CD14-positive monocyte (primary cell): Measurements from ENCODE around the gene SCAMP4. TPM values are rescaled to one million over a fixed set of nuclear protein-coding genes. Genes with fewer than 3 reads are reported as not detected.

Source experiments
- DNase-seq, 3 donors: peaks; one replicate each; pipeline ENCODE4 v3.0.0-alpha.2; 2011 to 2022
- H2AFZ ChIP-seq: 2 replicates; pipeline ENCODE4 v1.6.0; 2012; ENCODE audit warnings: mild to moderate bottlenecking, low read depth, low read length, inconsistent platforms; ENCODE audit not compliant: insufficient read depth, poor library complexity, severe bottlenecking
- H3K27ac ChIP-seq, 2 donors: 1 replicate in 1 of 2; 2 replicates in 1 of 2; pipeline ENCODE4 v1.5.1; 2012 to 2013; ENCODE audit warnings: low read length in 2 of 2, control low read depth in 1 of 2, inconsistent platforms in 1 of 2, low read depth in 1 of 2, mild to moderate bottlenecking in 1 of 2
- H3K27me3 ChIP-seq, 2 donors: one replicate each; pipeline versions ENCODE4 v1.6.0 to v1.6.1; 2011 to 2013; ENCODE audit warnings: low read length in 2 of 2; ENCODE audit not compliant: control insufficient read depth in 2 of 2, insufficient read depth in 2 of 2
- H3K36me3 ChIP-seq, 2 donors: replicated peaks in 1 of 2; 1 replicate in 1 of 2; 2 replicates in 1 of 2; pipeline versions ENCODE4 v1.5.1 to v1.6.1; 2012 to 2013; ENCODE audit warnings: low read length in 2 of 2, control low read depth in 1 of 2, inconsistent platforms in 1 of 2, mild to moderate bottlenecking in 1 of 2; ENCODE audit not compliant: insufficient read depth in 2 of 2, control insufficient read depth in 1 of 2
- H3K4me1 ChIP-seq, 2 donors: 1 replicate in 1 of 2; 2 replicates in 1 of 2; pipeline versions ENCODE4 v1.5.1 to v1.6.1; 2012 to 2013; ENCODE audit warnings: low read length in 2 of 2, control low read depth in 1 of 2, inconsistent platforms in 1 of 2, mild to moderate bottlenecking in 1 of 2, moderate library complexity in 1 of 2; ENCODE audit not compliant: insufficient read depth in 2 of 2, control insufficient read depth in 1 of 2
- H3K4me2 ChIP-seq: replicated peaks from 2 replicates; pipeline ENCODE3; 2012; ENCODE audit warnings: low read length, moderate library complexity, mild to moderate bottlenecking; ENCODE audit not compliant: poor library complexity, severe bottlenecking; ENCODE audit errors: extremely low read depth
- H3K4me3 ChIP-seq, 3 experiments: fragments of 200-600 bp in 1 of 3; sonication (generic) in 1 of 3; replicated peaks in 1 of 3; 1 replicate in 2 of 3; 2 replicates in 1 of 3; pipeline ENCODE4 v1.5.1; 2011 to 2013; ENCODE audit warnings: low read length in 3 of 3, mild to moderate bottlenecking in 3 of 3, control low read depth in 2 of 3, low read depth in 2 of 3, inconsistent platforms in 1 of 3, moderate library complexity in 1 of 3
- H3K79me2 ChIP-seq: 2 replicates; pipeline ENCODE4 v1.6.0; 2012; ENCODE audit warnings: mild to moderate bottlenecking, control low read depth, inconsistent platforms, low read length, moderate library complexity; ENCODE audit not compliant: insufficient read depth
- H3K9ac ChIP-seq: 2 replicates; pipeline ENCODE4 v1.6.0; 2017; ENCODE audit warnings: low read length, mild to moderate bottlenecking; ENCODE audit not compliant: insufficient read depth, poor library complexity, severe bottlenecking
- H3K9me3 ChIP-seq, 2 donors: replicated peaks in 1 of 2; 1 replicate in 1 of 2; 2 replicates in 1 of 2; pipeline versions ENCODE4 v1.5.1 to v1.6.1; 2012 to 2013; ENCODE audit warnings: low read length in 2 of 2, control low read depth in 1 of 2; ENCODE audit not compliant: control insufficient read depth in 1 of 2, insufficient read depth in 1 of 2
- H4K20me1 ChIP-seq: 2 replicates; pipeline ENCODE4 v1.6.0; 2012; ENCODE audit warnings: mild to moderate bottlenecking, low read length, control low read depth, moderate library complexity; ENCODE audit not compliant: insufficient read depth
- H3K27ac Mint-ChIP-seq, 7 donors: one replicate each; pipeline ENCODE4 v1.8.0; 2020; ENCODE audit warnings: mild to moderate bottlenecking in 7 of 7, mixed read lengths in 7 of 7, moderate library complexity in 6 of 7, inconsistent platforms in 2 of 7
- H3K27me3 Mint-ChIP-seq, 3 donors: one replicate each; pipeline ENCODE4 v1.8.0; 2021 to 2022; ENCODE audit warnings: low read depth in 3 of 3, mild to moderate bottlenecking in 3 of 3, mixed read lengths in 3 of 3, moderate library complexity in 3 of 3, inconsistent platforms in 1 of 3
- H3K36me3 Mint-ChIP-seq, 2 donors: one replicate each; pipeline ENCODE4 v1.8.0; 2020; ENCODE audit warnings: mixed read lengths in 2 of 2, inconsistent platforms in 1 of 2, mild to moderate bottlenecking in 1 of 2
- H3K4me1 Mint-ChIP-seq: one replicate; pipeline ENCODE4 v1.8.0; 2020; ENCODE audit warnings: mild to moderate bottlenecking, mixed read lengths
- H3K4me3 Mint-ChIP-seq, 2 donors: one replicate each; pipeline ENCODE4 v1.8.0; 2020; ENCODE audit warnings: mild to moderate bottlenecking in 2 of 2, mixed read lengths in 2 of 2, moderate library complexity in 1 of 2
- H3K9me3 Mint-ChIP-seq, 7 donors: one replicate each; pipeline ENCODE4 v1.8.0; 2020 to 2022; ENCODE audit warnings: mixed read lengths in 7 of 7, mild to moderate bottlenecking in 6 of 7, moderate library complexity in 6 of 7, inconsistent platforms in 2 of 7
- CTCF ChIP-seq: fragments of 200-600 bp; IDR thresholded peaks from one replicate; pipeline ENCODE4 v1.8.0; 2022; ENCODE audit warnings: antibody characterized with exemption, mild to moderate bottlenecking
- WGBS: methylation state at CpG from one replicate; pipeline ENCODE4 v1.1.5; 2013; ENCODE audit warnings: missing lambda C conversion rate; ENCODE audit not compliant: insufficient coverage; 5-methylcytosine and 5-hydroxymethylcytosine counted together
- intact Hi-C, 2 donors: fragments of 100-400 bp; cut with micrococcal nuclease; formaldehyde crosslinking; loops; one replicate each; pipeline versions ENCODE4 v1.15.0 to v1.15.1; 2023
- polyA plus RNA-seq, 3 donors: library from polyadenylated mRNA; depleted of rRNA in 1 of 3; unstranded in 2 of 3; stranded (reverse) in 1 of 3; fragments of 300-500 nt in 2 of 3; fragments of >200 nt in 1 of 3; fragmentation: Illumina TruSeq in 2 of 3; gene quantifications; 1 replicate in 2 of 3; 2 replicates in 1 of 3; pipeline ENCODE4 v1.2.3, GENCODE V29; 2012 to 2021

The SCAMP4 gene
- polyA plus RNA-seq, 3 donors = 11.9 to 39.4 (median 15.4) TPM

- TF ChIP-seq CTCF = no peak
- Mint-ChIP-seq H3K36me3 (peaks cover 16 to 28% of the 10 kb centered on the region in 2 donors), H3K27me3 (peaks cover 0 to 4% (median 0%) of the 10 kb centered on the region in 3 donors), H3K27ac (peak overlapping the region in 4 of 7 donors; percentile 17 to 63 (median 38)), H3K4me1 (peaks cover 27% of the 10 kb centered on the region), H3K9me3 (peaks cover 0 to 1% (median 0%) of the 10 kb centered on the region in 7 donors), H3K4me3 (peak overlapping the region; percentile 20 to 100)
- Histone ChIP-seq H3K4me1 (peaks cover 30 to 34% of the 10 kb centered on the region in 2 donors), H3K4me2 (peak overlapping the region; percentile 89), H3K9me3 (no peaks in the 10 kb centered on the region), H3K79me2 (peaks cover 45% of the 10 kb centered on the region), H4K20me1 (peaks cover 42% of the 10 kb centered on the region), H3K36me3 (peaks cover 11 to 18% of the 10 kb centered on the region in 2 donors), H3K4me3 (peak overlapping the region in 1 of 3 experiments; percentile 79), H3K27ac (peak overlapping the region in 1 of 2 donors; percentile 85), H2AFZ (no peak overlapping the region), H3K9ac (no peak overlapping the region), H3K27me3 (no peaks in the 10 kb centered on the region)
- no peak for DNase-seq
- intact Hi-C loops = no loop called here
- WGBS = 83% methylated on average over 21 of the region's 31 CpGs
Measured at GRCh38 chr19:1882089-1882785, 23.0 kb upstream of the SCAMP4 start.

- Mint-ChIP-seq H3K36me3 (peaks cover 16 to 28% of the 10 kb centered on the region in 2 donors), H3K9me3 (peaks cover 0 to 1% (median 0%) of the 10 kb centered on the region in 7 donors), H3K27me3 (peaks cover 0 to 4% (median 0%) of the 10 kb centered on the region in 3 donors), H3K4me1 (peaks cover 29% of the 10 kb centered on the region), H3K4me3 (peak overlapping the region; percentile 100), H3K27ac (peak overlapping the region in 6 of 7 donors; percentile 63 to 97 (median 87))
- H3K4me1 ChIP-seq = peaks cover 30 to 34% of the 10 kb centered on the region in 2 donors
- H3K9me3 ChIP-seq = no peaks in the 10 kb centered on the region
- peaks cover 42% of the 10 kb centered on the region for H4K20me1 ChIP-seq
- H3K4me2 ChIP-seq = peak overlapping the region; percentile 89
- H3K9ac ChIP-seq = peak overlapping the region; percentile 81
- intact Hi-C loops = no loop called here
- H3K79me2 ChIP-seq = peaks cover 45% of the 10 kb centered on the region
- H3K4me3 ChIP-seq = peak overlapping the region in 1 of 3 experiments; percentile 79
- no peaks in the 10 kb centered on the region for H3K27me3 ChIP-seq
- no peak overlapping the region for H2AFZ ChIP-seq
- peaks cover 11 to 18% of the 10 kb centered on the region in 2 donors for H3K36me3 ChIP-seq
- WGBS = 92% methylated on average over 18 of the region's 25 CpGs
- DNase-seq = no peak
- TF ChIP-seq CTCF = no peak
- H3K27ac ChIP-seq = peak overlapping the region in 1 of 2 donors; percentile 85
Measured at GRCh38 chr19:1882786-1883692, 22.2 kb upstream of the SCAMP4 start.
